Measurements from ENCODE around the gene PARP15.
"Not testable (repeated sequence)": the region's sequence is repeated elsewhere in the genome, so short reads cannot be mapped to it uniquely, and the experiment has no call there.

The PARP15 gene

DNA sequence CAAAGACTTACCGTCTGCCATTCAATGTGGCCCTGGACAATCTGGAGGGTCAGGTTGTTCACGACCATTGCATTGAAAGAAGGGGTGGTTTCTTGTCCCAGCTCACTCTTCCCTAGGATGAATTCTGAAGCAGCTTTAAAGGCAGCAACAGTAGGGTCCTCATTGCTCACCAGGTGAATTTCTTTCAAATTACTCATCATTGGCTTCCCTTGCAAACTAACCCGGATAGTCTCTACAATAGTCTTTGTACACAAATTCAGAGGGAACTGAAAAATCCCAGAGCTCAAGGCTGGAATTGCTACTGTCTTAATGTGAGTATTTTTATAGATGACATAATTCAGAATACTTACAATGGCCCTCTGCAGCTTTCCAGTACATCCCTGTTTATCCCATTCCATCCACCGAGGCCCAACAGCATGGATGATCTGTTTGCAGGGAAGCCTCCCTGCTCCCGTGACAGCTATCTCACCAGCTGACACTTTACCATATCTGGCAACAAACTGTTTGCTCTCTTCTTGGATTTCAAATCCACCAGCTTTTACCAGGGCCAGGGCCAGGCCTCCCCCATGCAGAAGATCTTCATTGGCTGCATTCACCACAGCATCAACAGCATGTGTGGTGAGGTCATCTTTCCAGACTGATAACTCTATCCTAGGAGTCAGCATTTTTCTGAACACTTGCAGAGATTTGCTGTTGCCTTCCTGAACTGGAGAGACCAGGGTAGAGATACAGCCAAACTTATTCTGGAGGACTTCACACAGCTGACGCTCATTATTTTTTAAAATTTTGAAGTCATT lies 22.0 kb upstream of the PARP15 start:
- Histone ChIP-seq H3K9me3 (ENCODE audit: control insufficient read depth in 2 of 2, low read length in 2 of 2) (no peaks in the 10 kb centered on the region), H3K9ac (ENCODE audit: low read length in 2 of 2) (no peak overlapping the region), H3K36me3 (ENCODE audit: control insufficient read depth in 2 of 2, insufficient read depth in 2 of 2, low read length in 2 of 2) (peaks cover 30 to 48% of the 10 kb centered on the region in 2 donors)

DNA sequence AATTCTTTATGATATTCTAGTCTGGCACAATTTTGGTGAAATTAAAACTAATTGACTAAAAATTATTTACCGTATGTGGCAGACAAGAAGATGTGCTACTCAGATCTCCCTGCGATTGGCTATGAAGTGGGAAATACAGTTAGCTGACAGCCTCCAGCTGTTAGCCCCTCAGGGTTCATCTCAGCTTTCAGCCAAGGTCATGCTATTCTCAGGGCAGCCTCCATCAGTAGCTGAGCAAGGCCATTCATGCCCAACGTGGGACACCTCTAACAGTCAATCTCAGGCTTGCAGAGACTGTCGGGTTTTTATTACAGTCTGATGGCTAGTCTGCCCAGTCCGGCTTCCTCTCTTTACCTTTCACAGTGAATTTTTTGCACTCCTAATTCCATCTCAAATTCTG lies 20.1 kb upstream of the PARP15 start:
- no peaks in the 10 kb centered on the region for H3K27me3 ChIP-seq (ENCODE audit: control insufficient read depth in 1 of 2, insufficient read depth in 2 of 2, low read length in 2 of 2)
- H3K9ac ChIP-seq (ENCODE audit: low read length in 2 of 2), result no peak overlapping the region
- no peaks in the 10 kb centered on the region for H3K9me3 ChIP-seq (ENCODE audit: control insufficient read depth in 2 of 2, low read length in 2 of 2)
- no peaks in the 10 kb centered on the region for H3K4me1 ChIP-seq (ENCODE audit: control insufficient read depth, insufficient read depth, low read length)
- H3K36me3 ChIP-seq (ENCODE audit: control insufficient read depth in 2 of 2, insufficient read depth in 2 of 2, low read length in 2 of 2), result peaks cover 28 to 37% of the 10 kb centered on the region in 2 donors
- H3K4me3 ChIP-seq (ENCODE audit: low read length in 2 of 2), result no peak overlapping the region
- H3K27ac ChIP-seq (ENCODE audit: low read length), result no peak overlapping the region

More for the DNA sequence above, 22.0 kb upstream of the PARP15 start:
- no peaks in the 10 kb centered on the region for H3K4me1 ChIP-seq (ENCODE audit: control insufficient read depth, insufficient read depth, low read length)
- no peaks in the 10 kb centered on the region for H3K27me3 ChIP-seq (ENCODE audit: control insufficient read depth in 1 of 2, insufficient read depth in 2 of 2, low read length in 2 of 2)
- no peak overlapping the region for H3K4me3 ChIP-seq (ENCODE audit: low read length in 2 of 2)
- no peak overlapping the region for H3K27ac ChIP-seq (ENCODE audit: low read length)

DNA sequence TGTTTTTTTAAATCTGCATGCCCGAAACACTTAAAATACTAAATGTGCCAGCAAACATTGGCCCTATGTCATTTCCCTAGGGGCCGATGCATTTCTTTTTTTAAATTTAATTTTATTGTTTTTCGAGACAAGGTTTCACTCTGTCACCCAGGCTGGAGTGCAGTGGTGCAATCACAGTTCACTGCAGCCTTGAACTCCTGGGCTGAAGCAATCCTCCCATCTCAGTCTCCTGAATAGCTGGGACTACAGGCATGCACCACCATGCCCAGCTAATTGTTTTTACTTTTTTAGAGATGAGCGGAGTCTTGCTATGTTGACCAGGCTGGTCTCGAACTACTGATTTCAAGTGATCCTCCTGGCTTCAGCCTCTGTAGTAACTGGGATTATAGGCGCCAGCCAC lies 18.8 kb upstream of the PARP15 start:
- Histone ChIP-seq H3K4me3 (ENCODE audit: low read length in 2 of 2) (no peak overlapping the region), H3K36me3 (ENCODE audit: control insufficient read depth in 2 of 2, insufficient read depth in 2 of 2, low read length in 2 of 2) (peaks cover 28 to 37% of the 10 kb centered on the region in 2 donors), H3K9me3 (ENCODE audit: control insufficient read depth in 2 of 2, low read length in 2 of 2) (no peaks in the 10 kb centered on the region), H3K27me3 (ENCODE audit: control insufficient read depth in 1 of 2, insufficient read depth in 2 of 2, low read length in 2 of 2) (no peaks in the 10 kb centered on the region), H3K9ac (ENCODE audit: low read length in 2 of 2) (no peak overlapping the region), H3K4me1 (ENCODE audit: control insufficient read depth, insufficient read depth, low read length) (peaks cover 9% of the 10 kb centered on the region), H3K27ac (ENCODE audit: low read length) (no peak overlapping the region)

DNA sequence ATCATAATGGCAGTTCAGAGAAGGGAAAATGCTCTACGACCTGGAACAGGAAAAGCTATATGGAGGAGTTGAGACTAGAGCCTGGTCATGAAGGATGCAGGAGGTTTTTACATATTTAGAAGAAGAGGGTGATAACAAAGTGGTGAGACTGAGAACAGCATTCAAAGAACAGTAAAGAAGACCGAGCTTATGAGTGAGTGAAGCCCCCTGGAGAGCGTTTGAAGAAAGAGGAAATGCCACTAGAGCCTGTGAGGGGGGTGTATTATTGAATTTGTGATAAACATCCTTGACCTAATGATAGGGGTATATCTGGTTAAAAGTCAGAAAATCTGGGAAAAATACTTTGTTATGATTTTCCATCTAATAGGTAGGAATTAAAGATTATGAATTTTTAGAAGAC lies 17.5 kb upstream of the PARP15 start:
- Histone ChIP-seq H3K4me1 (ENCODE audit: control insufficient read depth, insufficient read depth, low read length) (peaks cover 13% of the 10 kb centered on the region), H3K4me3 (ENCODE audit: low read length in 2 of 2) (no peak overlapping the region), H3K9ac (ENCODE audit: low read length in 2 of 2) (no peak overlapping the region), H3K27ac (ENCODE audit: low read length) (no peak overlapping the region), H3K27me3 (ENCODE audit: control insufficient read depth in 1 of 2, insufficient read depth in 2 of 2, low read length in 2 of 2) (no peaks in the 10 kb centered on the region), H3K9me3 (ENCODE audit: control insufficient read depth in 2 of 2, low read length in 2 of 2) (no peaks in the 10 kb centered on the region), H3K36me3 (ENCODE audit: control insufficient read depth in 2 of 2, insufficient read depth in 2 of 2, low read length in 2 of 2) (peaks cover 25 to 32% of the 10 kb centered on the region in 2 donors)

DNA sequence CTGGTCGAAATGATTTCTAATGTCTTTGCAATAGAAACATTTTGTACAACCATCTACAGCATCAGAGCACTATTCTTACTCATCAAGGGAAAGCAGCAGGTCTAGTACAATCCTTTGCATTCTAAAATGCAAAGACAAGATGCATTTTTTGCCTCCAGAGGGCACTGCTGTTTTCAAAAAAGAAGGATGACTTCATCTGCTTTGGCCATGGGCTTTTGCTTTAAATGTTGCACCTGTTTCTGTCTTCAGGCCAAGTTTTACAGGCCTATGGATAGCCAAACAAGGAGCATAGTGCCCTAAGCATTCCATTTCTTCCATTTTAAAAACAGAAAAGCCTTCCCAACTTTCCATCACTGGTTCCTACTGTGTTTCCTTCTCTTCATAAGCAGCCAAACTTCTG lies 16.8 kb upstream of the PARP15 start:
- H3K4me3 ChIP-seq (ENCODE audit: low read length in 2 of 2), result peak overlapping the region in 1 of 2 donors; percentile 15
- H3K27me3 ChIP-seq (ENCODE audit: control insufficient read depth in 1 of 2, insufficient read depth in 2 of 2, low read length in 2 of 2), result no peaks in the 10 kb centered on the region
- H3K9ac ChIP-seq (ENCODE audit: low read length in 2 of 2), result no peak overlapping the region
- H3K9me3 ChIP-seq (ENCODE audit: control insufficient read depth in 2 of 2, low read length in 2 of 2), result no peaks in the 10 kb centered on the region
- peaks cover 21 to 25% of the 10 kb centered on the region in 2 donors for H3K36me3 ChIP-seq (ENCODE audit: control insufficient read depth in 2 of 2, insufficient read depth in 2 of 2, low read length in 2 of 2)
- no peak overlapping the region for H3K27ac ChIP-seq (ENCODE audit: low read length)
- H3K4me1 ChIP-seq (ENCODE audit: control insufficient read depth, insufficient read depth, low read length), result peaks cover 15% of the 10 kb centered on the region

DNA sequence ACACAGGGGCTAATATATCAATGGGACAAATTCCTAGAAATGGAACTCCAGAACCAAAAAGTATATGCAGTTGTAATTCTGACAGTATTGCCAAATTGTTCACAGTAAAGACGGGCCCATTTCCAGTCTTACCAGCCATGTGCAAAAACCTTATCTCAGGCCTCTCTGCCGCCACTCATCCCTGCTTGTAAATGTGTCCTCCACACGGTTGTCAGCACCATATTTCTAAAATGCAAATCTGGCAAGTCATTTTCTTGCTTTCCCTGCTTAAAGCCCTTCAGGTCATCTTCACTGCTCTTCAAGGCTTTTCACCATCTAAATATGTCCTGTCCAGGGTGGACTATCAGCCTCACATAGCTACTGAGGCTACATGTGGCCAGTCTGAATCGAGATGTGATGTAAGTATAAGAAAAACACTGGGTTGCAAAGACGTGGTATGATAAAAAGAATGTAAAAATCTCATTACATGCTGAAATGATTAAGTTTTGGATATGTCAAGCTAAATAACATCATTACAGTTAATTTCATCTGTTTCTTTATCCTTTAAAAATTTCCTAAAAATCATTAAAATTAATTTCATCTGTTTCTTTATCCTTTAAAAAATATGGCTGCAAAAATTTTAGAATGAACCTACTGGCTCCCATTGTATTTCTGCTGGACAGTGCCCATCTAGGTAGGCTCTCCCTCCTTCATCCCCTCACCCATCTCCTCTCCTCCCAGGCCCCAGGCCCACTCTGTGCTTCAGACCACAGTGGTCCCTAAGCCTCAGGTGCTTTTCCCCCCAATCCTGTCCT lies 14.3 kb upstream of the PARP15 start:
- Histone ChIP-seq H3K27ac (ENCODE audit: low read length) (peak overlapping the region; percentile 83), H3K9ac (ENCODE audit: low read length in 2 of 2) (peak overlapping the region; percentile 85 to 86), H3K9me3 (ENCODE audit: control insufficient read depth in 2 of 2, low read length in 2 of 2) (no peaks in the 10 kb centered on the region), H3K4me3 (ENCODE audit: low read length in 2 of 2) (peak overlapping the region; percentile 88 to 90), H3K27me3 (ENCODE audit: control insufficient read depth in 1 of 2, insufficient read depth in 2 of 2, low read length in 2 of 2) (no peaks in the 10 kb centered on the region), H3K4me1 (ENCODE audit: control insufficient read depth, insufficient read depth, low read length) (peaks cover 15% of the 10 kb centered on the region), H3K36me3 (ENCODE audit: control insufficient read depth in 2 of 2, insufficient read depth in 2 of 2, low read length in 2 of 2) (peaks cover 19 to 24% of the 10 kb centered on the region in 2 donors)

DNA sequence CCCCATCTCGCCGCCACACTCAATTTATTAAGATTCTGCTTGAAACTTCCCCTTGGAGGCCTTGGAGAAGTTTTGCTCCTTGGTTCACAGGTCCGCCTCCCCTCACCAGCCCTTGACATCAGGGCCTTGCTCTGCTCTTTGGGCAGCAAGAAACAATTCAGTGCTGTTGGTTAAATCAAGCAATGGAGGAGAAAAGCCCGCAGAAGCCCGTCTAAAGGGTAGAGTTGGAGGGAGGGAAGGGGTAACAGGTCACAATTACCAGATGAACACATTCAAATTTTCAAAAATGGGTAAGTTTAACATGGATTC lies 13.8 kb upstream of the PARP15 start:
- H3K27me3 ChIP-seq (ENCODE audit: control insufficient read depth in 1 of 2, insufficient read depth in 2 of 2, low read length in 2 of 2), result no peaks in the 10 kb centered on the region
- H3K9ac ChIP-seq (ENCODE audit: low read length in 2 of 2), result peak overlapping the region; percentile 85 to 86
- peaks cover 18% of the 10 kb centered on the region for H3K4me1 ChIP-seq (ENCODE audit: control insufficient read depth, insufficient read depth, low read length)
- no peaks in the 10 kb centered on the region for H3K9me3 ChIP-seq (ENCODE audit: control insufficient read depth in 2 of 2, low read length in 2 of 2)
- H3K4me3 ChIP-seq (ENCODE audit: low read length in 2 of 2), result peak overlapping the region; percentile 88 to 90
- H3K36me3 ChIP-seq (ENCODE audit: control insufficient read depth in 2 of 2, insufficient read depth in 2 of 2, low read length in 2 of 2), result peaks cover 16 to 20% of the 10 kb centered on the region in 2 donors
- H3K27ac ChIP-seq (ENCODE audit: low read length), result peak overlapping the region; percentile 83

DNA sequence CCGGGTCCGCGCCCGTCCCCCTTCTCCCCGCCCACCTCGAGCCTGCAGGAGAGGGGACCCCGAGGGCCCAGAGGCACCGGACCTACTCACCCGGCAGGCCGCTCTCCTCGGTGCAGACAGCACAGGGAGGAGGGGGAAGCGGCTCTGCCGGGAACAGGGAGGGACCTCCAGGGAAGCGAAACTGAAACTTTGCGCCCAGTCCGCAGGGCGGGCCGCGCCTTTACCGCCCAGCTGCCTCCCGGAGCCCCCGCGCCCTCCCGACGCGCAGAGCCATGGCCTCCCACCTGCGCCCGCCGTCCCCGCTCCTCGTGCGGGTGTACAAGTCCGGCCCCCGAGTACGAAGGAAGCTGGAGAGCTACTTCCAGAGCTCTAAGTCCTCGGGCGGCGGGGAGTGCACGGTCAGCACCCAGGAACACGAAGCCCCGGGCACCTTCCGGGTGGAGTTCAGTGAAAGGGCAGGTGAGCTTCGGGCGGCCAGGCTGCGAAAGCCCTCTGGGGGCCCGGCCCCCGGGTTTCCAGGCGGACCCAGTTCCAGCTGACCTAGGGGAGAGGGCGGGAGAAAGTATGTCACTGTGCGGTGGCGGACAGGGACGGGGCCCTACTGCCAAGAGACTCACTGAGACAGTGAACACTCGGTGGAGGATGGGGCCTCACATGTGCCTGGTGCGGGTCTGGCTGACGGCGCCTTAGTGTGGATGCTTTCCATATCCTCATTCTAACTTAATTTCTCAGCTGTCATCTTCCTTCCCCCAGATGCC lies 13.1 kb upstream of the PARP15 start, which contains the start of the genes DTX3L and PARP9:
TSS of gene DTX3L (plus strand) at position 184 of the 758 bp plus-strand sequence. CDS start at position 273, 89 bp downstream.
TSS of gene PARP9 (minus strand) at position 146 of the 758 bp plus-strand sequence. CDS start 4,680 bp downstream, outside the sequence.
- Histone ChIP-seq H3K27me3 (ENCODE audit: control insufficient read depth in 1 of 2, insufficient read depth in 2 of 2, low read length in 2 of 2) (no peaks in the 10 kb centered on the region), H3K27ac (ENCODE audit: low read length) (peak within 1 kb of the TSS; percentile 83), H3K4me1 (ENCODE audit: control insufficient read depth, insufficient read depth, low read length) (peaks cover 22% of the 10 kb centered on the region), H3K4me3 (ENCODE audit: low read length in 2 of 2) (peak within 1 kb of the TSS; percentile 88 to 90), H3K9me3 (ENCODE audit: control insufficient read depth in 2 of 2, low read length in 2 of 2) (no peaks in the 10 kb centered on the region), H3K36me3 (ENCODE audit: control insufficient read depth in 2 of 2, insufficient read depth in 2 of 2, low read length in 2 of 2) (peaks cover 16 to 17% of the 10 kb centered on the region in 2 donors), H3K9ac (ENCODE audit: low read length in 2 of 2) (peak within 1 kb of the TSS; percentile 85 to 86)

DNA sequence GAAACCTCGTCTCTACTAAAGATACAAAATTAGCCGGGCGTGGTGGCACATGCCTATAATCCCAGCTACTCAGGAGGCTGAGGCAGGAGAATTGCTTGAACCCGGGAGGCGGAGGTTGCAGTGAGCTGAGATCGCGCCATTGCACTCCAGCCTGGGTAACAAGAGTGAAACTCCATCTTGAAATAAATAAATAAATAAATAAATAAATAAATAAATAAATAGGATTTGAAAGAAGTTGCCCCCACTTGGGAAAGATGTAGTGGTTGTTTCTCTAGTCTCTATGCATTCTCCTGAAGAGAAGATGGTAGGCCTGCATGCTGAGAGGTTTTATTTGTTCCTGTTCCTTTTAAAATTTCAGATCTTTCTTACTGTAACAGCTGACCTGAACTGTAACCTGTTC lies 9.3 kb upstream of the PARP15 start:
- Histone ChIP-seq H3K4me1 (ENCODE audit: control insufficient read depth, insufficient read depth, low read length) (peaks cover 18% of the 10 kb centered on the region), H3K27ac (ENCODE audit: low read length) (peak overlapping the region; percentile 3), H3K36me3 (ENCODE audit: control insufficient read depth in 2 of 2, insufficient read depth in 2 of 2, low read length in 2 of 2) (peaks cover 37 to 40% of the 10 kb centered on the region in 2 donors)
- not testable (repeated sequence) for H3K4me3 ChIP-seq (ENCODE audit: low read length in 2 of 2); H3K27me3 ChIP-seq (ENCODE audit: control insufficient read depth in 1 of 2, insufficient read depth in 2 of 2, low read length in 2 of 2); H3K9me3 ChIP-seq (ENCODE audit: control insufficient read depth in 2 of 2, low read length in 2 of 2); H3K9ac ChIP-seq (ENCODE audit: low read length in 2 of 2)

DNA sequence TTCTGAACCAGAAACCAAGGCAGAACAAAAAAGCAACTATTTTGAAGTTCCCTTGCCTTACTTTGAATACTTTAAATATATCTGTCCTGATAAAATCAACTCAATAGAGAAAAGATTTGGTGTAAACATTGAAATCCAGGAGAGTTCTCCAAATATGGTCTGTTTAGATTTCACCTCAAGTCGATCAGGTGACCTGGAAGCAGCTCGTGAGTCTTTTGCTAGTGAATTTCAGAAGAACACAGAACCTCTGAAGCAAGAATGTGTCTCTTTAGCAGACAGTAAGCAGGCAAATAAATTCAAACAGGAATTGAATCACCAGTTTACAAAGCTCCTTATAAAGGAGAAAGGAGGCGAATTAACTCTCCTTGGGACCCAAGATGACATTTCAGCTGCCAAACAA lies 8.7 kb upstream of the PARP15 start:
- Histone ChIP-seq H3K4me1 (ENCODE audit: control insufficient read depth, insufficient read depth, low read length) (peaks cover 12% of the 10 kb centered on the region), H3K9ac (ENCODE audit: low read length in 2 of 2) (no peak overlapping the region), H3K4me3 (ENCODE audit: low read length in 2 of 2) (no peak overlapping the region), H3K9me3 (ENCODE audit: control insufficient read depth in 2 of 2, low read length in 2 of 2) (no peaks in the 10 kb centered on the region), H3K27me3 (ENCODE audit: control insufficient read depth in 1 of 2, insufficient read depth in 2 of 2, low read length in 2 of 2) (no peaks in the 10 kb centered on the region), H3K36me3 (ENCODE audit: control insufficient read depth in 2 of 2, insufficient read depth in 2 of 2, low read length in 2 of 2) (peaks cover 40 to 43% of the 10 kb centered on the region in 2 donors), H3K27ac (ENCODE audit: low read length) (peak overlapping the region; percentile 3)

Data from stomach smooth muscle (tissue), 2 donors.